ENCODE data around the gene IL24. TPM values are rescaled to one million over a fixed set of nuclear protein-coding genes. Genes with fewer than 3 reads are reported as not detected.
A peak's percentile ranks its signal among the peaks of the same experiment; 100 is the strongest.
"Not testable (repeated sequence)": the region's sequence is repeated elsewhere in the genome, so short reads cannot be mapped to it uniquely, and the experiment has no call there.

IL24 gene
- total RNA-seq (ENCODE audit: insufficient read depth, low replicate concordance): not detected

- no peak for DNase-seq (ENCODE audit: low spot score)
These were observed at the start of gene IL24 for GRCh38 chr1:206897175-206897574. IL24 (plus strand) TSS chr1:206897443; CDS start chr1:206897833, 390 bp downstream.

- no peak for DNase-seq (ENCODE audit: low spot score)
These were observed 49.3 kb upstream of the IL24 start for GRCh38 chr1:206847946-206848345.

- no peak for DNase-seq (ENCODE audit: low spot score)
These were observed 46.8 kb upstream of the IL24 start for GRCh38 chr1:206850401-206850800.

GRCh38 chr1:206851341-206852010 lies 45.8 kb upstream of the IL24 start:
- DNase-seq (ENCODE audit: low spot score): no peak

- not testable (repeated sequence) for DNase-seq (ENCODE audit: low spot score)
These were observed 44.6 kb upstream of the IL24 start for GRCh38 chr1:206852662-206853061.

GRCh38 chr1:206853696-206854095 lies 43.5 kb upstream of the IL24 start:
- not testable (repeated sequence) for DNase-seq (ENCODE audit: low spot score)

- DNase-seq (ENCODE audit: low spot score): no peak
These were observed 42.7 kb upstream of the IL24 start for GRCh38 chr1:206854401-206855129.

GRCh38 chr1:206855859-206856258 lies 41.4 kb upstream of the IL24 start:
- no peak for DNase-seq (ENCODE audit: low spot score)

GRCh38 chr1:206856674-206857464 lies 40.4 kb upstream of the IL24 start:
- DNase-seq (ENCODE audit: low spot score): no peak

GRCh38 chr1:206859082-206859521 lies 38.1 kb upstream of the IL24 start:
- DNase-seq (ENCODE audit: low spot score): peak; percentile 35

- no peak for DNase-seq (ENCODE audit: low spot score)
These were observed 37.1 kb upstream of the IL24 start for GRCh38 chr1:206860165-206860564.

GRCh38 chr1:206863266-206863665 lies 34.0 kb upstream of the IL24 start:
- DNase-seq (ENCODE audit: low spot score): no peak

- DNase-seq (ENCODE audit: low spot score): peak; percentile 10
These were observed 32.1 kb upstream of the IL24 start, which contains the start of gene IL20 for GRCh38 chr1:206864939-206865671. IL20 (plus strand) TSS chr1:206865623; CDS start chr1:206865853, 230 bp downstream.

- peak; percentile 18 for DNase-seq (ENCODE audit: low spot score)
These were observed 31.2 kb upstream of the IL24 start for GRCh38 chr1:206866062-206866461.

GRCh38 chr1:206867239-206867638 lies 30.0 kb upstream of the IL24 start:
- DNase-seq (ENCODE audit: low spot score): no peak

GRCh38 chr1:206867716-206868115 lies 29.5 kb upstream of the IL24 start:
- DNase-seq (ENCODE audit: low spot score): no peak

- no peak for DNase-seq (ENCODE audit: low spot score)
These were observed 29.0 kb upstream of the IL24 start for GRCh38 chr1:206868264-206868663.

- no peak for DNase-seq (ENCODE audit: low spot score)
These were observed 25.1 kb upstream of the IL24 start for GRCh38 chr1:206872139-206872538.

GRCh38 chr1:206873603-206874188 lies 23.5 kb upstream of the IL24 start:
- no peak for DNase-seq (ENCODE audit: low spot score)

GRCh38 chr1:206875752-206876377 lies 21.4 kb upstream of the IL24 start:
- no peak for DNase-seq (ENCODE audit: low spot score)

GRCh38 chr1:206878456-206878855 lies 18.8 kb upstream of the IL24 start:
- no peak for DNase-seq (ENCODE audit: low spot score)
